ENCODE data around the gene PIK3C3. TPM values are rescaled to one million over a fixed set of nuclear protein-coding genes. Genes with fewer than 3 reads are reported as not detected.

Gene PIK3C3
- polyA plus RNA-seq, 1 of the 3 experiments (the other 2 are of a cell fraction): 26.9 TPM

GRCh38 chr18:42074704-42075103, 119.7 kb downstream of the PIK3C3 start:
- no peaks in the 10 kb centered on the region for H3K4me1 ChIP-seq (ENCODE audit: control insufficient read depth in 1 of 2, insufficient read depth in 2 of 2, low read depth in 1 of 2, low read length in 1 of 2)
- no peak overlapping the region for H3K9ac ChIP-seq
- TF ChIP-seq ZBTB33 (IDR thresholded peaks at IDR 0.05; ENCODE audit: borderline replicate concordance, low read depth) (no peak), TEAD4 (IDR thresholded peaks at IDR 0.05; ENCODE audit: borderline replicate concordance, insufficient read depth) (no peak), RFX5 (IDR thresholded peaks at IDR 0.05; ENCODE audit: low read length) (no peak), EP300 (IDR thresholded peaks at IDR 0.05; ENCODE audit: borderline replicate concordance in 1 of 2, low read depth in 1 of 2, low read length in 1 of 2) (no peak), MXI1 (IDR thresholded peaks at IDR 0.05; ENCODE audit: low read depth, low read length) (no peak), TAF1 (IDR thresholded peaks at IDR 0.05; ENCODE audit: borderline replicate concordance, low read depth, low read length) (no peak), NRF1 (IDR thresholded peaks at IDR 0.05; ENCODE audit: low read depth, low read length) (no peak), YY1 (IDR thresholded peaks at IDR 0.05; ENCODE audit: low read depth) (no peak), USF1 (IDR thresholded peaks at IDR 0.05; ENCODE audit: borderline replicate concordance, low read depth) (no peak), POLR2AphosphoS5 (IDR thresholded peaks at IDR 0.05; ENCODE audit: low read depth, low read length) (no peak), MEF2A (IDR thresholded peaks at IDR 0.05; ENCODE audit: borderline replicate concordance, low read depth) (no peak), SIN3A (IDR thresholded peaks at IDR 0.05; ENCODE audit: borderline replicate concordance, low read depth, low read length) (no peak)
- TF ChIP-seq, protein P1, sequence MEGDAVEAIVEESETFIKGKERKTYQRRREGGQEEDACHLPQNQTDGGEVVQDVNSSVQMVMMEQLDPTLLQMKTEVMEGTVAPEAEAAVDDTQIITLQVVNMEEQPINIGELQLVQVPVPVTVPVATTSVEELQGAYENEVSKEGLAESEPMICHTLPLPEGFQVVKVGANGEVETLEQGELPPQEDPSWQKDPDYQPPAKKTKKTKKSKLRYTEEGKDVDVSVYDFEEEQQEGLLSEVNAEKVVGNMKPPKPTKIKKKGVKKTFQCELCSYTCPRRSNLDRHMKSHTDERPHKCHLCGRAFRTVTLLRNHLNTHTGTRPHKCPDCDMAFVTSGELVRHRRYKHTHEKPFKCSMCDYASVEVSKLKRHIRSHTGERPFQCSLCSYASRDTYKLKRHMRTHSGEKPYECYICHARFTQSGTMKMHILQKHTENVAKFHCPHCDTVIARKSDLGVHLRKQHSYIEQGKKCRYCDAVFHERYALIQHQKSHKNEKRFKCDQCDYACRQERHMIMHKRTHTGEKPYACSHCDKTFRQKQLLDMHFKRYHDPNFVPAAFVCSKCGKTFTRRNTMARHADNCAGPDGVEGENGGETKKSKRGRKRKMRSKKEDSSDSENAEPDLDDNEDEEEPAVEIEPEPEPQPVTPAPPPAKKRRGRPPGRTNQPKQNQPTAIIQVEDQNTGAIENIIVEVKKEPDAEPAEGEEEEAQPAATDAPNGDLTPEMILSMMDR (IDR thresholded peaks at IDR 0.05): no peak
- no peak overlapping the region for H3K27ac ChIP-seq (ENCODE audit: low read depth in 2 of 2, low read length in 1 of 2)
- H3K9me2 ChIP-seq: no peaks in the 10 kb centered on the region
- CTCF ChIA-PET: interaction anchor here (1.9 kb wide), 1 partner anchor 21 kb away, joined by 6 read pairs; no protein-coding TSS in a partner anchor
- H3K4me2 ChIP-seq: no peak overlapping the region
- no peaks in the 10 kb centered on the region for H4K20me1 ChIP-seq (ENCODE audit: insufficient read depth)
- no peaks in the 10 kb centered on the region for H3K27me3 ChIP-seq (ENCODE audit: insufficient read depth)
- no peak for DNase-seq
- H2AFZ ChIP-seq (ENCODE audit: low read depth): no peak overlapping the region
- H3K36me3 ChIP-seq (replicated peaks in 1 of 2; ENCODE audit: control insufficient read depth in 1 of 2, insufficient read depth in 2 of 2, low read length in 1 of 2): peaks cover 61 to 81% of the 10 kb centered on the region in 2 experiments
- H3F3A ChIP-seq (replicated peaks; ENCODE audit: insufficient read depth): peaks cover 5% of the 10 kb centered on the region
- H3K4me3 ChIP-seq (ENCODE audit: low read depth in 2 of 2, low read length in 1 of 2): no peak overlapping the region
- WGBS (ENCODE audit: low lambda C conversion rate): 96% methylated on average over 3 of the region's 3 CpGs
- H3K79me2 ChIP-seq (ENCODE audit: insufficient read depth): no peaks in the 10 kb centered on the region
- POLR2A ChIA-PET: no interaction called here
- H3K9me3 ChIP-seq: no peaks in the 10 kb centered on the region

DNA sequence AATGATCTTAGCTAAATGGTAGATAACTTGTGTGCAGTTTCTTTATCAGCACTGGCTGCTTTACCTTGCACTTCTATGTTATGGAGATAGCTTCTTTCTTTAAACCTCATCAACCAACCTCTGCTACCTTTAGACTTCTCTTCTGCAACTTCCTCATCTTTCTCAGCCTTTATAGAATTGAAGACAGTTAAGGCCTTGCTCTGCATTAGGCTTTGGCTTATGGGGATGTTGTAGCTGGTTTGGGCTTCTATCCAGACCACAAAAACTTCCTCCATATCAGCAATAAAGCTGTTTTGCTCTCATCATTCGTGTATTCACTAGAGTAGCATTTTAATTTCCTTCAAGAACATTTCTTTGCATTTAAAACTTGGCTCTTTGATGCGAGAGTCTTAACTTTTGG, 123.7 kb downstream of the PIK3C3 start:
- Histone ChIP-seq H3K27me3 (ENCODE audit: insufficient read depth) (no peaks in the 10 kb centered on the region), H3K4me3 (ENCODE audit: low read depth in 2 of 2, low read length in 1 of 2) (no peak overlapping the region), H4K20me1 (ENCODE audit: insufficient read depth) (no peaks in the 10 kb centered on the region), H3K36me3 (replicated peaks in 1 of 2; ENCODE audit: control insufficient read depth in 1 of 2, insufficient read depth in 2 of 2, low read length in 1 of 2) (peaks cover 65 to 81% of the 10 kb centered on the region in 2 experiments), H3K27ac (ENCODE audit: low read depth in 2 of 2, low read length in 1 of 2) (no peak overlapping the region), H3K4me2 (no peak overlapping the region), H3K4me1 (ENCODE audit: control insufficient read depth in 1 of 2, insufficient read depth in 2 of 2, low read depth in 1 of 2, low read length in 1 of 2) (no peaks in the 10 kb centered on the region; a peak in 1 of 4 replicates), H3K9me2 (no peaks in the 10 kb centered on the region), H3K79me2 (ENCODE audit: insufficient read depth) (no peaks in the 10 kb centered on the region), H3F3A (replicated peaks; ENCODE audit: insufficient read depth) (peaks cover 19% of the 10 kb centered on the region), H3K9me3 (no peaks in the 10 kb centered on the region), H3K9ac (no peak overlapping the region), H2AFZ (ENCODE audit: low read depth) (no peak overlapping the region)
- TF ChIP-seq TEAD4 (IDR thresholded peaks at IDR 0.05; ENCODE audit: borderline replicate concordance, insufficient read depth) (no peak), CHD2 (IDR thresholded peaks at IDR 0.05; ENCODE audit: low read length, partially characterized antibody) (no peak)
- POLR2A ChIA-PET: no interaction called here
- CTCF ChIA-PET: interaction anchor here (0.7 to 1.1 kb wide), 4 partner anchors 13 to 27 kb away, joined by 3 to 4 read pairs (median 4); no protein-coding TSS in a partner anchor
- WGBS (ENCODE audit: low lambda C conversion rate): 79% methylated on average over 2 of the region's 2 CpGs
- DNase-seq: no peak

Data from SK-N-SH (cell line).